ENCODE data around the gene EPHA6. TPM values are rescaled to one million over a fixed set of nuclear protein-coding genes. Genes with fewer than 3 reads are reported as not detected.

Gene EPHA6
- total RNA-seq, 4 donors from 2014 or later: 2.1 to 7.0 (median 5.8) TPM

DNA sequence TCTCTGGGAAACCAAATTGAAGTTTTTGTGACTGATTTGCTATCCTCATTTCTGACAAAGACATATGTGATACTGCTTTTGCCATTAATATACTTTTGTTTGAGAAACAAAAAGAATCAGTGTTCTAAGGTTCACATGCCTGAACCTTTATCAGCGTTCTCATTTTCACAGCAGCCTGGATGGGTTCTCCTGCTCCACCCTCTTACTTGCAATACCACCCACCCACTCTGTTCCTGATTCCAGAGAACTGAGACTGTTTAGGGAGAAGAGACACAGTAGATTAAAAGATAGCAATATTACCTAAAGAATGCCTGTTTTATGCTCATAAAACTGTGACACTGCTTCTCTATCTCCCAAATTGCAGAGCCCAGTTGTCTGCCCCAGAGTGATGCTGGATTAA, 924.4 kb downstream of the EPHA6 start:
- TF ChIP-seq, protein P1, sequence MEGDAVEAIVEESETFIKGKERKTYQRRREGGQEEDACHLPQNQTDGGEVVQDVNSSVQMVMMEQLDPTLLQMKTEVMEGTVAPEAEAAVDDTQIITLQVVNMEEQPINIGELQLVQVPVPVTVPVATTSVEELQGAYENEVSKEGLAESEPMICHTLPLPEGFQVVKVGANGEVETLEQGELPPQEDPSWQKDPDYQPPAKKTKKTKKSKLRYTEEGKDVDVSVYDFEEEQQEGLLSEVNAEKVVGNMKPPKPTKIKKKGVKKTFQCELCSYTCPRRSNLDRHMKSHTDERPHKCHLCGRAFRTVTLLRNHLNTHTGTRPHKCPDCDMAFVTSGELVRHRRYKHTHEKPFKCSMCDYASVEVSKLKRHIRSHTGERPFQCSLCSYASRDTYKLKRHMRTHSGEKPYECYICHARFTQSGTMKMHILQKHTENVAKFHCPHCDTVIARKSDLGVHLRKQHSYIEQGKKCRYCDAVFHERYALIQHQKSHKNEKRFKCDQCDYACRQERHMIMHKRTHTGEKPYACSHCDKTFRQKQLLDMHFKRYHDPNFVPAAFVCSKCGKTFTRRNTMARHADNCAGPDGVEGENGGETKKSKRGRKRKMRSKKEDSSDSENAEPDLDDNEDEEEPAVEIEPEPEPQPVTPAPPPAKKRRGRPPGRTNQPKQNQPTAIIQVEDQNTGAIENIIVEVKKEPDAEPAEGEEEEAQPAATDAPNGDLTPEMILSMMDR (IDR thresholded peaks at IDR 0.05): no peak
- no peak for TF ChIP-seq POLR2A (IDR thresholded peaks at IDR 0.05)
- no peak overlapping the region for H3K4me3 ChIP-seq (replicated peaks in 1 of 3)
- no peaks in the 10 kb centered on the region for H3K27me3 ChIP-seq
- 61 to 69% methylated on average over 1 of the region's 1 CpG for WGBS, 2 donors
- DNase-seq: no peak
- H3K27ac ChIP-seq: no peak overlapping the region
- intact Hi-C loops (cut with DNase I): no loop called here
- no peaks in the 10 kb centered on the region for H3K9me3 ChIP-seq
- H3K36me3 ChIP-seq: no peaks in the 10 kb centered on the region
- no peaks in the 10 kb centered on the region for H3K4me1 ChIP-seq

DNA sequence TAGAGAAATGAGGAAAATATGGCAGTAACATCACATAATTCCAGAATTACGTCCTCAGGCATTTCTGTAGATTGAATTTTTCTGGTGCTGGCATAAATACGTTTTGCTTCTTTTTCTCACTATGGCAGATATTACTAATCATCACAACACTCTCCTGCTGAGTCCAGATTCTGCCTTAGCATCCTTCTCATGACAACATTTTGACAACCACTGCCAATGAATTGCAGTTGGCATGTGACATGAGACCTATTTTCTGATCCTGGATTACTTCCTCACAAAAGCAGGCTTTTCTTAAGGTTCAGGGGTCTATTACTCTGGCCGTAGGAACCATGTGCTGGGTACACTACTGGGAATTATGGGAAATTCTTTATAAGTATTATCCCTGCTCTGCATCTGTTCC, 927.6 kb downstream of the EPHA6 start:
- DNase-seq: no peak
- intact Hi-C loops (cut with DNase I): no loop called here
- WGBS, 2 donors: 84 to 93% methylated on average over 3 of the region's 3 CpGs
- H3K27me3 ChIP-seq: no peaks in the 10 kb centered on the region
- H3K4me3 ChIP-seq (replicated peaks in 1 of 3): no peak overlapping the region
- H3K27ac ChIP-seq: no peak overlapping the region
- H3K36me3 ChIP-seq: no peaks in the 10 kb centered on the region
- H3K4me1 ChIP-seq: no peaks in the 10 kb centered on the region
- no peak for TF ChIP-seq POLR2A (IDR thresholded peaks at IDR 0.05)
- TF ChIP-seq, protein P1 (IDR thresholded peaks at IDR 0.05): no peak
- no peaks in the 10 kb centered on the region for H3K9me3 ChIP-seq

DNA sequence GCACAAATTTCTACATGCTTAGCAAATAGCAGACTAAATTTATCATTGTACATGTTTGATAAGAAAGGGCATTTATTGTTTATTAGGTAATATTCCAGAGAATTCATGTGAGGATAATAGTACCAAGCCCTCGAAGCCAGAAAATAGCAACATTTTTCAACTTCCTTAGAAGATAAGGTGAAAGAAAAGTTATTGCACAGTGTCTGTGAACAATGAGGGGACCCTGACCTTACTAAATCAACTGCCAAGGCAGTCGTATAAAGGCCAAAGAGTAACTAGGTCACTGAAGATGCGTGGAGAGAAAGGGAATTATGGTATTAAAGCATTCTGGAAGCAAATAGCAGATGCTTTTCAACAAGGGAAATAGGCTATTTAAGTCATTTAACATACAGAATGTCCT, 929.9 kb downstream of the EPHA6 start:
- Histone ChIP-seq H3K27ac (no peak overlapping the region), H3K36me3 (no peaks in the 10 kb centered on the region), H3K27me3 (no peaks in the 10 kb centered on the region), H3K4me1 (no peaks in the 10 kb centered on the region), H3K4me3 (replicated peaks in 1 of 3) (no peak overlapping the region), H3K9me3 (no peaks in the 10 kb centered on the region)
- intact Hi-C loops (cut with DNase I): no loop called here
- TF ChIP-seq, protein P1 (IDR thresholded peaks at IDR 0.05): no peak
- no peak for TF ChIP-seq POLR2A (IDR thresholded peaks at IDR 0.05)
- DNase-seq: no peak
- WGBS, 2 donors: 68 to 69% methylated on average over 3 of the region's 3 CpGs

DNA sequence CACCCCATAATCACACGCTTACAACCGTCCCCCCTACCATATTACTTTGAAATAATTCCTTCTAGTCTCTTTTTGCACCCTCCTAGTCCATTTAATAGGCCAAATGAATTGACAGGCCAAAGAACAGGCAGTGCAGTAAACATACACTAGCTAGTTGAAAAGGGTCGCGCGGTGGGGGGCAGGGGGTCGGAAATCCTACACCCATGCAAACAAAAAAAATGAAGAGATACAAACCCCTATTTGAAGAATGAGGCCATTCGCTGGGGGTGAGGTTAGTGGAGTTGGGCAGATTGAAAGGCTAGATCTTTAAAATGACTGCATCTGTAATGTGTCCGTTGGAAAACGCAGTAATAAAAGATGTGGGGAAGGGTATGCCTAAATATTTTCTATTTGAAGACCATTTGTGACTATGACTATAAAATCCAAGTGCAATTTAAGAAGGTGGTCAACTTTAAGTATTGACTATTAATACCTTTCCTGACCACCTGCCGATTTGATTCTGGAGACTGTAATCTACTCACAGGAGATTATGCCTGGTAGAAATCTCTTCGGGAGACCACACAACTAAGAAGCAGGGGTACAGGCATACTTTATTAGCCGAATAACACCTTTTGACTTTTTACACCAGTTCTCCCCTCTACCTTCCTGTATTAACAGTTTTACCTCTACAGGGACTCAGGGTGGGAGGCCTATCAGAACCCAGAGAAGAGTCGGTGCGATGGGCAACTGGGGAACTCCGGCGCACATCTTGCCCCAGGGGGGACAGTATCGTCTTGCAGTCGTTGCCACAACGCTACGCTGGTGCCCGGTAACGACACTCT, 949.4 kb downstream of the EPHA6 start:
- H3K27me3 ChIP-seq: no peaks in the 10 kb centered on the region
- WGBS, 2 donors: 20% methylated on average over 20 to 22 of the region's 22 CpGs
- peaks cover 13 to 15% of the 10 kb centered on the region in 2 donors for H3K4me1 ChIP-seq
- H3K4me3 ChIP-seq (replicated peaks in 1 of 3): peak overlapping the region; percentile 9 to 63 (median 45)
- no peak for DNase-seq
- no peaks in the 10 kb centered on the region for H3K9me3 ChIP-seq
- no peak for TF ChIP-seq POLR2A (IDR thresholded peaks at IDR 0.05)
- no peaks in the 10 kb centered on the region for H3K36me3 ChIP-seq
- H3K27ac ChIP-seq: peak overlapping the region in 2 of 3 donors; percentile 70 to 72
- intact Hi-C loops (cut with DNase I): no loop called here

DNA sequence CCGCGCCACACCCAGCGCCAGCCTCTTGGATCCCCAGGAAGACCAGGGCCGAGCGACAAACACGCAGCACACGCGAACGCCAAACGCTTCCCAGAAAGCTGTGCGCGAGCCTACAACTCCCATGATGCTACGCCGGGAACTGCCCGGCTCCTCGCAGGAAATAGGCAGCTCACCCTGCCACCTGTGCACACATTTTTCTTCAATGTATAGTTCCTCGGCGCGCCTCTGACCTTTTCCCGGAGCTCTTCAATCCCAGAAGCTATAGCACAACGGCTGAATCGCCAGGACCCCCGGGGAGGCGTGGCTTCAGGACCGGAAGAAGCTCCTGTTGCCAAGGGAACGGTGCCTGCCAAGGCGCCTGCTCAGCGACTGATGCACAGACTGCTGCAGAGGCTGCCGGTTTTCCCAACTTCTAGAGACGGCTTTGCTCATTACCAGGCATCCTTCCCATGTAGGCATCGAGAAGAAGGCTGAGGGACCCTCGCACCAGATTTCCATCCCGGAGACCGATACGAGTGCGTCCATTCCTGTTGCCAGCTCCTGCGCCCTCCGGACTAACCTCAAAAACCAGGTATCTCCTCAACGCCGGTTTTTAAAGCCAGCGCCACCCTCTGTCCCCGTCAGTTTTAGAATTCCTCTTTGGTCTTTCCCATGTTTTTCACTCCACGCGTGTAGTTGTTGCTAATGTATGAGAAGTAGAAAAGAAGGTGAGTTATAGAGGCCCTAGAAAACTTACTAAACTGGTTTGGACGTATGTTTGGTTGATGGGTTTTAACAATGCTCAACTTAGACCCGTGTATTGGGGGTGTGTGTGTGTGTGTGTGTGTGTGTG, 950.2 kb downstream of the EPHA6 start, which contains the start of gene ARL6:
Gene ARL6 (plus strand): TSS at position 352 of the 832 bp plus-strand sequence. CDS start 3,350 bp downstream, outside the sequence.
- H3K9me3 ChIP-seq: no peaks in the 10 kb centered on the region
- 0% methylated on average over 35 to 38 of the region's 46 CpGs for WGBS, 2 donors
- H3K27ac ChIP-seq: peak within 1 kb of the TSS in 2 of 3 donors; percentile 70 to 72
- peak; percentile 80 to 82 for DNase-seq
- intact Hi-C loops (cut with DNase I): no loop called here
- no peaks in the 10 kb centered on the region for H3K27me3 ChIP-seq
- TF ChIP-seq POLR2A (IDR thresholded peaks at IDR 0.05): peak in 1 of 2 donors; percentile 40
- TF ChIP-seq, protein P1 (IDR thresholded peaks at IDR 0.05): no peak
- no peaks in the 10 kb centered on the region for H3K36me3 ChIP-seq
- H3K4me1 ChIP-seq: peaks cover 13 to 15% of the 10 kb centered on the region in 2 donors
- peak within 1 kb of the TSS; percentile 9 to 63 (median 45) for H3K4me3 ChIP-seq (replicated peaks in 1 of 3)
